Stimulated activated CD4-positive, alpha-beta T cell treated with anti-CD3 and anti-CD28 coated beads, Interleukin-4, amount 100 ng/mL, for 4 hours (primary cell): ENCODE results near the gene SOX18.
A peak's percentile ranks its signal among the peaks of the same experiment; 100 is the strongest.

Source experiments
- DNase-seq, 2 experiments: peaks; one replicate each; pipeline ENCODE4 v3.0.0-alpha.2; 2020

The SOX18 gene

GRCh38 chr20:64051561-64052325 is 2.3 kb upstream of the SOX18 start:
- no peak for DNase-seq

- no peak for DNase-seq
Observed at GRCh38 chr20:64051033-64051452, 1.6 kb upstream of the SOX18 start.

- no peak for DNase-seq
Observed at GRCh38 chr20:64050261-64051032, 1.0 kb upstream of the SOX18 start.

GRCh38 chr20:64049878-64050260 is 430 bp upstream of the SOX18 start:
- DNase-seq: no peak

- no peak for DNase-seq
Observed at GRCh38 chr20:64048402-64049044, 916 bp downstream of the SOX18 start.

GRCh38 chr20:64047968-64048401 is 1.5 kb downstream of the SOX18 start:
- DNase-seq: no peak

- DNase-seq: no peak
Observed at GRCh38 chr20:64047046-64047389, 2.4 kb downstream of the SOX18 start.

- DNase-seq: no peak
Observed at GRCh38 chr20:64045346-64046011, 4.0 kb downstream of the SOX18 start.

GRCh38 chr20:64044484-64045247 is 4.8 kb downstream of the SOX18 start:
- no peak for DNase-seq

GRCh38 chr20:64043768-64044167 is 5.7 kb downstream of the SOX18 start:
- no peak for DNase-seq

GRCh38 chr20:64042054-64042781 is 7.2 kb downstream of the SOX18 start:
- no peak for DNase-seq

- no peak for DNase-seq
Observed at GRCh38 chr20:64041781-64042053, 7.7 kb downstream of the SOX18 start.

GRCh38 chr20:64041040-64041780 is 8.2 kb downstream of the SOX18 start:
- no peak for DNase-seq

- DNase-seq: no peak
Observed at GRCh38 chr20:64040231-64041039, 9.0 kb downstream of the SOX18 start.

- DNase-seq: no peak
Observed at GRCh38 chr20:64039293-64040160, 9.9 kb downstream of the SOX18 start.

GRCh38 chr20:64038565-64039292 is 10.7 kb downstream of the SOX18 start:
- peak; percentile 71 to 78 for DNase-seq

- no peak for DNase-seq
Observed at GRCh38 chr20:64038224-64038564, 11.2 kb downstream of the SOX18 start.

GRCh38 chr20:64037498-64038213 is 11.8 kb downstream of the SOX18 start:
- no peak for DNase-seq
